ENCODE measurements around the gene SCD5. TPM values are rescaled to one million over a fixed set of nuclear protein-coding genes. Genes with fewer than 3 reads are reported as not detected.
A peak's percentile ranks its signal among the peaks of the same experiment; 100 is the strongest.

SCD5 gene
- polyA plus RNA-seq, 2 of the 4 experiments (the other 2 are of a cell fraction) = 9.8 to 11.9 TPM

DNA sequence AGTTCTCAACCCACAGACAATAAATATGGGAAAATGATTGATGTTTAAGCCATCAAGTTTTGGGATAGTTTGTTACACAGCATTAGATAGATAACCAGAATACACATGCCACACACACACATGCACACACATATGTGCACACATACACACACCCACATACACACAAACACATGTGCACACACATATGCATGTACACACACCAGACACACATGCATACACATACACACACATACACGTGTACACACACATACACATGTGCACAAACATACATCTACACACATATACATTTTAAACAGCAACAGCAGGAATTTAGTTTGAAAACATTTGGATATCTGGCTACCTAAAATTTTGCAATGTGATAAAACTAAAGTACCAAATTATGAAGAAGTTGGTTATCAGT lies 194.1 kb downstream of the SCD5 start:
- no peaks in the 10 kb centered on the region for H3K9me3 ChIP-seq
- CTCF ChIA-PET = no interaction called here
- DNase-seq (ENCODE audit: low read depth in 1 of 2, low spot score in 1 of 2) (no peak), ATAC-seq (no peak), FAIRE-seq (no peak)
- POLR2A ChIA-PET = no interaction called here
- no peak overlapping the region for H3K4me2 ChIP-seq
- no peak overlapping the region for H3K4me3 ChIP-seq
- no peaks in the 10 kb centered on the region for H3K4me1 ChIP-seq
- TF ChIP-seq CHD2 (IDR thresholded peaks at IDR 0.05; ENCODE audit: low read length, partially characterized antibody) (no peak), POLR2A (IDR thresholded peaks at IDR 0.05; ENCODE audit: low read length) (no peak), TFCP2L1 (CRISPR knock-in tag; IDR thresholded peaks at IDR 0.05) (no peak), HOXB5 (CRISPR knock-in tag; IDR thresholded peaks at IDR 0.05) (no peak), RAD21 (conservative IDR thresholded peaks at IDR 0.05 in 1 of 2, IDR thresholded peaks at IDR 0.05 in 1 of 2) (no peak)
- TF ChIP-seq, protein P1, sequence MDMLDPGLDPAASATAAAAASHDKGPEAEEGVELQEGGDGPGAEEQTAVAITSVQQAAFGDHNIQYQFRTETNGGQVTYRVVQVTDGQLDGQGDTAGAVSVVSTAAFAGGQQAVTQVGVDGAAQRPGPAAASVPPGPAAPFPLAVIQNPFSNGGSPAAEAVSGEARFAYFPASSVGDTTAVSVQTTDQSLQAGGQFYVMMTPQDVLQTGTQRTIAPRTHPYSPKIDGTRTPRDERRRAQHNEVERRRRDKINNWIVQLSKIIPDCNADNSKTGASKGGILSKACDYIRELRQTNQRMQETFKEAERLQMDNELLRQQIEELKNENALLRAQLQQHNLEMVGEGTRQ (IDR thresholded peaks at IDR 0.05) = no peak
- 50% methylated on average over 1 of the region's 1 CpG for WGBS (ENCODE audit: missing lambda C conversion rate)
- no peak overlapping the region for H3K27ac ChIP-seq

DNA sequence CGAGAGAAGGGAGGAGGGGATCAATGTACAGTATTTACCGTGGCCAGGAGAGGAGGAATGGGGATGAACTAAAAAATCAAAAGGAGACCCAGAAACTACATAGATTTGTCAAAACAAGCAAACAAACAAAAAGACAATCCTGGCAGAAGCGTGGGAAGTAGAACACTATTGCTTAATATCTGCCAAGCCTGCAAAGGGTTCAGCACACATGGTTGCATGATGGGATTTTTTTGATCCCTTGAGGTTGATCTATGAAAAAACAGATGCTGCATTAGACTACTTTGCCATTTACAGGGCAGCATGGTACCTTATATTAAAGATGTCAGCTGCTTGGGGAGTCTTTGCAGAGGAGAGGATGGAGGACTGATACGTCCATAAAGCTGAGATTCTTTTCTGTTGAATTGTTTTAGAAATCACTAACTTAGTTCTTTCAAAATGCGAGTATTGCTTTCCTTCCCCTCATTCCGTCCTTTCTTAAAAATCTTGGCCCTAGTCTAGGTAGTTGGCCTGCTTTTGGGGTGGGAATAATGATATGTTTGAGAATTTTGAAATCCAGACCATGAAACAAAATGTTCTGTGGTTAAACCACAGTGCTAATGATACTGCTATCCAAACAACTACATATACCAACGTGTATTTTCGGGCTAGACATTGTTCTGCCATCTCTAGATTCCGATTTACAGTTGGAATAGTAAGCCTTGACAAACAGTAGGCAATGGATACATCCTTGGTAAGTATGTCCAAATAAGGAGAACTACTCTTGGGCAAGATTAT lies 197.2 kb downstream of the SCD5 start:
- Histone ChIP-seq H3K9me3 (no peaks in the 10 kb centered on the region), H3K4me3 (no peak overlapping the region), H3K4me2 (no peak overlapping the region), H3K27ac (no peak overlapping the region), H3K4me1 (no peaks in the 10 kb centered on the region)
- POLR2A ChIA-PET = no interaction called here
- CTCF ChIA-PET = no interaction called here
- TF ChIP-seq POLR2A (IDR thresholded peaks at IDR 0.05; ENCODE audit: low read length) (no peak), EHF (CRISPR knock-in tag; IDR thresholded peaks at IDR 0.05) (no peak), NPAS2 (CRISPR knock-in tag; IDR thresholded peaks at IDR 0.05; ENCODE audit: borderline replicate concordance) (no peak), HOXB13 (CRISPR knock-in tag; IDR thresholded peaks at IDR 0.05; ENCODE audit: low read depth) (no peak), PHF8 (IDR thresholded peaks at IDR 0.05; ENCODE audit: borderline replicate concordance, low read depth) (no peak), ESRRA (IDR thresholded peaks at IDR 0.05; ENCODE audit: borderline replicate concordance, low read length) (no peak), FOSL2 (IDR thresholded peaks at IDR 0.05) (no peak), FOSL2 (CRISPR knock-in tag; IDR thresholded peaks at IDR 0.05) (no peak), EHMT2 (IDR thresholded peaks at IDR 0.05; ENCODE audit: low read depth) (no peak)
- TF ChIP-seq, protein P2, sequence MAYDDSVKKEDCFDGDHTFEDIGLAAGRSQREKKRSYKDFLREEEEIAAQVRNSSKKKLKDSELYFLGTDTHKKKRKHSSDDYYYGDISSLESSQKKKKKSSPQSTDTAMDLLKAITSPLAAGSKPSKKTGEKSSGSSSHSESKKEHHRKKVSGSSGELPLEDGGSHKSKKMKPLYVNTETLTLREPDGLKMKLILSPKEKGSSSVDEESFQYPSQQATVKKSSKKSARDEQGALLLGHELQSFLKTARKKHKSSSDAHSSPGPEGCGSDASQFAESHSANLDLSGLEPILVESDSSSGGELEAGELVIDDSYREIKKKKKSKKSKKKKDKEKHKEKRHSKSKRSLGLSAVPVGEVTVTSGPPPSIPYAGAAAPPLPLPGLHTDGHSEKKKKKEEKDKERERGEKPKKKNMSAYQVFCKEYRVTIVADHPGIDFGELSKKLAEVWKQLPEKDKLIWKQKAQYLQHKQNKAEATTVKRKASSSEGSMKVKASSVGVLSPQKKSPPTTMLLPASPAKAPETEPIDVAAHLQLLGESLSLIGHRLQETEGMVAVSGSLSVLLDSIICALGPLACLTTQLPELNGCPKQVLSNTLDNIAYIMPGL (CRISPR knock-in tag; IDR thresholded peaks at IDR 0.05; ENCODE audit: borderline replicate concordance) = no peak
- no peak for ATAC-seq
- WGBS (ENCODE audit: missing lambda C conversion rate) = 48% methylated on average over 9 of the region's 9 CpGs
- FAIRE-seq = no peak
- no peak for DNase-seq (ENCODE audit: low read depth in 1 of 2, low spot score in 1 of 2)

DNA sequence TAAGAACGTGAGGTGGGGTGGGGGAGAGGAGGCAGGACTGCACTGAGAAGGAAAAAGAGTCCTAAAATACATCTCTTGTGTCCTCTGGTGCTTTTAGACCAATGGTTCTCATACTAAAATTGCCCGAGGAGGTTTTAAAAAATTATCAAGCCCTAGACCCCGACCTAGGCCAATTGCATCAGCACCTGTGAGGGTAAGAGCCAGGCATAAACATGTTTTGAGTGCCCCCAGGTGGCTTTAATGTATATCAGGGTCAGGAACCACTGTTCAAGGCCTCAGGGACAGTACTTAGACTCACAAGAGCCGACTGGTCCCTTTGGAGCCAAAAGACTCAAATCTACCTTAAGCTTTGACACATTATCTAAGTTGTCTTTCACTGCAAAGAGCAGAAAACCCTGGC lies 199.3 kb downstream of the SCD5 start:
- ATAC-seq = peak in 1 of 2 experiments; percentile 37; a peak in 1 of 6 replicates
- peak in 1 of 2 experiments; percentile 18; a peak in 1 of 5 replicates for TF ChIP-seq RAD21 (conservative IDR thresholded peaks at IDR 0.05 in 1 of 2, IDR thresholded peaks at IDR 0.05 in 1 of 2)
- TF ChIP-seq, protein P2 (CRISPR knock-in tag; IDR thresholded peaks at IDR 0.05; ENCODE audit: borderline replicate concordance) = no peak
- CTCF ChIA-PET = no interaction called here
- Histone ChIP-seq H3K27ac (no peak overlapping the region), H3K4me3 (no peak overlapping the region), H3K4me1 (no peaks in the 10 kb centered on the region), H3K9me3 (no peaks in the 10 kb centered on the region), H3K4me2 (no peak overlapping the region)
- 55% methylated on average over 4 of the region's 4 CpGs for WGBS (ENCODE audit: missing lambda C conversion rate)
- FAIRE-seq = no peak
- POLR2A ChIA-PET = no interaction called here
- peak in 1 of 2 experiments; percentile 13 for DNase-seq (ENCODE audit: low read depth in 1 of 2, low spot score in 1 of 2)

Data from A549 (cell line).